HT-29 (cell line): ENCODE results near the gene NCKAP5L. TPM values are rescaled to one million over a fixed set of nuclear protein-coding genes. Genes with fewer than 3 reads are reported as not detected.

Experiments
- DNase-seq: peaks from one replicate; pipeline ENCODE4 v3.0.0-alpha.2; 2015; ENCODE audit warnings: low spot score
- total RNA-seq: library from RNA; depleted of rRNA; stranded (reverse); fragments of >200 nt; shearing (Covaris generic); gene quantifications from 2 replicates; pipeline ENCODE4 v1.2.3, GENCODE V29; 2014

NCKAP5L gene
- total RNA-seq, 1 experiment from 2014 or later: 16.4 TPM

- no peak for DNase-seq
Measured at GRCh38 chr12:49801141-49802063, 26.8 kb downstream of the NCKAP5L start.

GRCh38 chr12:49800421-49801140 is 27.6 kb downstream of the NCKAP5L start:
- no peak for DNase-seq

GRCh38 chr12:49798934-49799333 is 29.3 kb downstream of the NCKAP5L start:
- no peak for DNase-seq

GRCh38 chr12:49798248-49798647 is 30.0 kb downstream of the NCKAP5L start:
- no peak for DNase-seq

GRCh38 chr12:49797449-49797776 is 30.8 kb downstream of the NCKAP5L start:
- no peak for DNase-seq

DNA sequence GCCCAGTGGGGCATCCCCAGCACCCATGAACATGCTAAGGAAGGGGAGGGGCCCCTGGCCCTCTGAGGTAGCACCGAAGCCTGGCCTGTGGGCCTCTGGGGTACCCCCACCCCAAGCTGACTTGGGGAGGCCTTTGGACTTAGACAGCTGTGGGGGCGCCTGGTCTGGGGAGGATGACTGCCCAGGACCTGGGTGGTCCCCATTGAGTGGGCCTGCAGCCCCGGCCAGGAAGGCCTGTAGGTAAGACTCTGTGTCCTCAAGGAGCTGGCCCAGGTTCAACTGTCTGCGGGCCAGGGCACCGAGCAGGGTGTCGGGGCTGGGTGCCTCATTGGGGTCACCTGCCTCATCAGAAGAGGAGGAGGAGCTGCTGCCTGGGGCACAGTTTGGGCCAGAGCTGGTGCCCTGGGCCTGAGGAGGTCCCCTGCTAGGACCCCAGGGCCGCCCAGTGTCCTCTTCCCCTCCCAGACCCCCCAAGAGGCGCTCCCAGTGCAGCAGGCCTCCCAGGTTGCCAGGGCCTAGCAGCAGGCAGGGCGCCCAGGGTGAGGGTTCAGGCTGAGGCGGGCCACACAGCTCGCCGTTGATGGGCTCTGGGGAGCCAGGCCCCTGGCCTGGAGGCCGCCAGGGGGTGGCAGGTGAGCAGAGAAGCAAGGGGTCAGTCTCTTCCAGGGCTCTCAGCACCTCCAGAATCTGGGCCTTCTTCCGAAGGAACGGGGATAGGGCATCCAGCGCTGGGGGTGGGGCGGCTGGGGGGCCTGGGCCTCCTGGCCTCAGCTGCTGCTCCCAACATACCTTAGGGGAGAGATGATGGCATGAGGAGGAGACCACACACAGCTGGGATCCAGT is 31.4 kb downstream of the NCKAP5L start:
- DNase-seq: no peak

GRCh38 chr12:49796155-49796554 is 32.1 kb downstream of the NCKAP5L start:
- no peak for DNase-seq

GRCh38 chr12:49795654-49796105 is 32.5 kb downstream of the NCKAP5L start:
- DNase-seq: no peak

DNA sequence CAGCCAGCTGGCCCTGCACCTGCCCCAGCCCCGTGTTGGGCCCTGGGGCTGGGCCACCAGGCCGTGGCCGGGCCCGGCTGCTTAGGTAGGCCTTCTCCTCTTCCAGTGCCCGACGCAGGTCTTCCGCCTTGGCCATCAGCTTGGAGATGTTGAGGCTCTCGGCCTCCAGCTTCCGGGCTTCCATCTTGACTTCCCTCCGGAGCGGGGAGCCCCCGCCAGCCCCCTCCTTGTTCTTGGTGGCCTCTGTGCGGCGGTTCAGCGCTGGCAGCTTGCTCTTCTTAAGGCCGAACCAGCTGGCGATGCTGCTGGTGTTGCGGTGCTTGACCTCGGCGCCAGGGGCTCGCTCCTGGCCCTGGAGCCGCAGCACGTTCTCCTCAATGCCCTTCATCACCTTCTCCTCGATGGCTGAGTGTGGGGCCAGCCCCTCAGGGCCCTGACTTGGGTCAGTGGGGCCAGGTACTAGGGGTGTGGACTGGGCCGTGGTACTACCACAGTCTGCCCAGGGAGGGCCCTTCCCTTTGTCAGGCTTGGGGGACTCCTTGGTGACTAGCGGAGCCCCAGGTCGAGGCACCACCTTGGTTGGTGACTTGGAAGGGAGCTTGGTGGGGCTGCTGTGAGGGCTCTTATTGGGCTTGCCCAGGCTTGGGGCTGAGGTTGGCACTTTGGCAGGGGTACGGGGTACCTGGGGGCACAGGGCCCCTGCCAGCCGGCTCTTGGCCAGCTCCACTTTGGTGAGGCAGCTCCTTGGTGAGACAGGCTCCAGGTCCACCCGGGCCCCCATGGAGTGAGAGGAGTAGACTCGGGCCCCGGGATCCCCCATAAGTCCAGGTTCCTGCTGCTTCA is 33.2 kb downstream of the NCKAP5L start:
- DNase-seq: no peak

DNA sequence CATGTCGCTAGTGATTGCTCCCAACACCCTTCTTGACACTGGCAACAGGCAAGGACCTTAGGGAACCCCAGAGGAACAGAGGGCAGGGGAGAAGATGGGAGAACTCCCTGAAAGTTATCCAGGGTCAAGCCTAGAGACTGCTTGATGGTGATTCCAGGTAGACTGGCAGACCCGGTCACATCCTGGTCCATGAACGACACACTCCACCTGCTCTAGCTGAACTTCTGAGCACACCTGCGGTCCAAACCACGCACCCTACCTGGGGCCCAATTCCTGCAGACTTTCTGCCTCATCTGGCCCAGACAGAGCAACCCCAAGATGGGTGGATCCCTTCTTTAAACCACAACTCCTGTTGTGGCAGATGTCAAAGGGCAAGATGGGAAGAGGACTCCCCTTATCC is 34.2 kb downstream of the NCKAP5L start:
- DNase-seq: no peak

DNA sequence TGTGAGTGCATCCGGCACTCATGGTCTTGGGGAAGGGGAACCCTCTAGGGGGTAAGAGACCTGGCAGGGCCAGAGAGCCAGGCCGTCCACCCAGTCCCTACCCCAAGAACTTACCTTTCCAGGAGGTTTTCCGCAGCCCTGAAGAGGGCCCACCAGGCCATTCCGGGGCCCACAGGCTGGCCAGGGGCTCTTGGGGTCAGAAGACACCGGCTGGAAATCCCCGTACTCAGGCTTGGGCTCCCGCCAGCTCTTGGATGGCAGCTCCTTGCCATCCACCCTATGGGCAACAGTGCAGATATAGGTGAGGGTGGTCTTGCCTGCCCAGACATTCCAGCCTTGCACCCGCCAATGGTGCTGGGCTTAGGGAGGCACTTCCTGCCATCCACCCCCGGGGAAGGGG is 34.6 kb downstream of the NCKAP5L start:
- no peak for DNase-seq

- no peak for DNase-seq
Measured at GRCh38 chr12:49792976-49793580, 35.1 kb downstream of the NCKAP5L start.

GRCh38 chr12:49792181-49792970 is 35.8 kb downstream of the NCKAP5L start:
- DNase-seq: no peak

- DNase-seq: no peak
Measured at GRCh38 chr12:49791700-49792099, 36.5 kb downstream of the NCKAP5L start.

GRCh38 chr12:49790741-49791555 is 37.3 kb downstream of the NCKAP5L start:
- no peak for DNase-seq

DNA sequence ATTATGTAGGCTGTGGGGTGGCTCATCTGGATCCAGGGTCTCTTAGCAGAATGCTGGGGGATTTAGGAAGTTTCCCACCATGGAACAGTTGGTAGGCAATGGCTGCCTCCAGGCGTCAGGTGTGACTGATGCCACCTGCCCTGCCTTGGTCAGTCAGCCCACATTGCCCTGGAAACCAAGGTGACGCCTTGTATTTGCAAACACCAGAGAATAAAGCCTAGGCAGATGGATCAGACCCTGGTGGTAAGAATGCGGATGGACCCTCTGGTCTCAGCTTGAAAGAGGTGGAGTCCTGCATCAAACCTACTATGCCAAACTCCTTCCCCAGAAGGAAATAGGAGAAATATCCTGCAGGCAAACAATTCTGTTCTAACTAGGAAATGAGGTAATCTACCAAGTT is 38.2 kb downstream of the NCKAP5L start:
- peak; percentile 37 for DNase-seq

DNA sequence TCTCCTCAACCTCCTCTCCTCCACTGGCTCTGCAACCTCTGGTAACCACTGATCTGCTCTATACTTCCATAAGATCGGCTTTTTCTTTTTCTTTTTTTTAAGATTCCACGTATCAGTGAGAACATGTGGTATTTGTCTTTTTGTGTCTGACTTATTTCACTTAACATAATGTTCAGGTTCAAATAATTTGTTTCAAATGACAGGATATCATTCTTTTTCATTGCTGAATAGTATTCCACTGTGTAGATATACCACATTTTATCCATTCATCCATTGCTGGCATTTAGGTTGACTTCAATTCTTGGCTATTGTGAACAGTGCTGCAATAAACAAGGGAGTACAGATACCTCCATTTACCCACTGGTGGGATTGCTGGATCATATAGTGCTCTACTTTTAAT is 40.5 kb downstream of the NCKAP5L start:
- no peak for DNase-seq

GRCh38 chr12:49784756-49785409 is 43.3 kb downstream of the NCKAP5L start:
- DNase-seq: no peak
